Mesenteric fat pad (tissue), 1 donor: ENCODE data around the gene TMEM178A. TPM values are rescaled to one million over a fixed set of nuclear protein-coding genes. Genes with fewer than 3 reads are reported as not detected.
"Not testable (repeated sequence)": the region's sequence is repeated elsewhere in the genome, so short reads cannot be mapped to it uniquely, and the experiment has no call there.

Experiments used
- DNase-seq: peaks from one replicate; pipeline ENCODE4 v3.0.0-alpha.2; 2020; ENCODE audit warnings: low spot score
- total RNA-seq: library from RNA; stranded (reverse); fragmentation: NEBNext Ultra II Directional; extraction: Animal tissue kit (Norgen Biotek cat#: 25700); gene quantifications from one replicate; pipeline ENCODE4 v1.2.1, GENCODE V29; 2021
- donor health status: DM: yes; HTN: yes; CAD: no.

The TMEM178A gene
- total RNA-seq, 1 donor from 2014 or later, result 1.5 TPM

DNA sequence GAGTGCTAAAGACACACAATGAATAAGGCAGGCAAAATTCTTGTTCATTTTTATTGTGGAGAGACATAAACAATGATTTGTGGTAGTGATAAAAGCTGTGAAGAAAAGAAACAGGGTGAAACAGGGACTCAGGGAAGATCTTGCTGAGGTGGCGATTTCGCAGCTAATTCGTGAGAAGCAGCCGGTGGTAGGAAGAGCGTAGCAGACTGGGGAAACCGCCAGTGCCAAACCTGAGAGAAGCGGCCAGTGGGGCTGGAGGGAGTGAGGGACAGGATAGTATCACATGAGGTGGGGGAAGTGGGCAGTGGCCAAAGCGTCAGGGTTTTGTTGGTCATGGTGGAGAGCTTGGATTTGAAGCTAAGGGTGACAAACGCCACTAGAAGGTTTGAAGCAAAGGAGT is 42.3 kb downstream of the TMEM178A start:
- no peak for DNase-seq

GRCh38 chr2:39710807-39711206 is 45.1 kb downstream of the TMEM178A start:
- DNase-seq, result no peak

- DNase-seq, result no peak
Observed at GRCh38 chr2:39712953-39713352, 47.2 kb downstream of the TMEM178A start.

- DNase-seq, result no peak
Observed at GRCh38 chr2:39715095-39715494, 49.4 kb downstream of the TMEM178A start.

- no peak for DNase-seq
Observed at GRCh38 chr2:39715822-39716221, 50.1 kb downstream of the TMEM178A start.

- no peak for DNase-seq
Observed at GRCh38 chr2:39717067-39717466, 51.4 kb downstream of the TMEM178A start.

DNA sequence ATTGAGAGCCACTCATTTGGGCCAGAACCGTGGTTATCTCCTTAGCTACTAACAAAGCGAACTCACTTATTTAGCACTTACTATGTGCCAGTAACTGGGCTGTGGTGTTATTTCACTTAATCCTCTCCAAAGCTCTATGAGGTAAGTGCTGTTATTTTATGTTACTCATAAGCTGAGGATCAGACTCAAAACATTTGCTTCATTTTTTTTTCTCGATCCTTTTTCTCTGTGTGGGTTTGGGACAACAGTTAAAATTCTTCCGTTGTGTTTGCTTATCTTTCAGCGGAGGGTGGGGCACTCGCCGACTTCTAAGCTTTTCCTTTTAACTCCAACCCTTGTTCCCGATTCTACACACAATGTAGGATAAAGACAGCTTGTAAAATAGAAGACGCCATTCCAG is 52.8 kb downstream of the TMEM178A start:
- DNase-seq, result no peak

GRCh38 chr2:39719317-39719716 is 53.6 kb downstream of the TMEM178A start:
- no peak for DNase-seq

DNA sequence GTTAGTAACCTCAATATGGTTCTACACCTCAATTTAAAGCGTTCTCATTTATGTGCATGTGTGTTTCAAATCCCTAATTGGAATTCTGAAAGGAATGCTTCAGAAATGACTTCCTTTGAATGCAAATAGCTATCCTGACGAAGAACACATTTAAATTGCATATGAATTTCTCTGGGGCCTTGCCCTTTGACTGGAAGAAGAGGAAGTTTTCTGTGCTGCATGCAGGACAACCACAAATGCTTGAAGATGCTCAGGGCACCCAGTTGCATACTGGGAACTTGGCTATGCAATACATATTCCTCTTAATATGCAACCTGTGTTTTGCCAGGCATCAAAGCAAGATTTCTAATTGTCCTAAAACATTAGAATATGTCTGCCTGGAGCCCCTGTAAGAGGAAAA is 55.3 kb downstream of the TMEM178A start:
- DNase-seq, result no peak

GRCh38 chr2:39723497-39723896 is 57.8 kb downstream of the TMEM178A start:
- DNase-seq, result no peak

DNA sequence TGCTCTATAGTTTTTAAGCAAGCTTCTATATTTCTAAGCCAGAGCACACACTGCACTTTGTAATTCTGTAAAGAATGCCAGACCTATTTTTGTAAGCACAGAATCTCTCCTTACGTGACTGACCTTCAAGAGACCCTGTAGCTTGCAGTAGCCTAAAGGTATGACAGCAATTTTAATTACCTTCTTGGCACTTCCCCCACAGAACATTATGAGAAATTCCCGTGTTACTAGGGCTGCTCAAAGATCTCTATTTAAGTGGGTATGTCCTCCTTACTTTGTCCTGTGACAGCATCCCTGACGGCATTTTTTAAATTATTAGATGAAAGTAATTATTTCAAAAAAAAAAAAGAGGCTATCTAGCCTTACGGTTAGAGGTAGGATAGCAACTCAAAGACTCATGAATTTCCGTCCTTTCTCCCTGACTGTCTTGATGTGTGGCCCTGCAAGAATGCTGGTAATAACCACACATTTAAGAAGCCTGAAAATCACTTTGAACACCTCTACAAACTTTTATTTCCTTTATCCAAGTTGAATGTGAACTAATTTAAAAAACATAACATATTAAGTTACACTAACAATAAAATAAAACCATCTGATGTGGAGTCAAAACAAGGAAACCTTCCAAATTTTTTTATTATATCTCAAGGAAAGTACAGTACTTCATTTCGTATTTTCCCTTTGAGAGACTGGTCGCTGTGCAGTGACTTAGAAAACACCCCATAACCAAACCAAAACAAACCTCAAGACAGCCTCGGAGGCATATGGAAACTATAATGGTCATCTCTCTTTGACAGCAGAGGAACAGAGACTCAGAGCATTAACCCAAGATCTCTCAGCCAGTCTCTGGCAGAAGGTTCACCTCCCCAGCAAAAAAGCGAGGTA is 58.5 kb downstream of the TMEM178A start:
- DNase-seq, result no peak

DNA sequence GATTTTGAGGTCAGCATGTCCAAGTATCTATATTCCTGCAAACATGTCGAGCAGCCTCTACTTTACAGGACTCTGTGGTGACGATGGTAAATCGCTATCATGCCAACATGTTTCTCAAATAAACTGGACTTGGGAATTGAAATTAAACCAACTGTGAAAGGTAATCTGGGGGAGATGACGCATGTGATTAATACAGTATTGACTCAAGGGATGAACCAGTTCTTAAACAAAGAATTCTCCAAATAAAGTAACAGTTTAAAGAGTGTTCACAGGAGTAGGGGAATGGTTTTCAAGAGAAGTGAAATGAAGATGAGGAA is 59.1 kb downstream of the TMEM178A start:
- no peak for DNase-seq

DNA sequence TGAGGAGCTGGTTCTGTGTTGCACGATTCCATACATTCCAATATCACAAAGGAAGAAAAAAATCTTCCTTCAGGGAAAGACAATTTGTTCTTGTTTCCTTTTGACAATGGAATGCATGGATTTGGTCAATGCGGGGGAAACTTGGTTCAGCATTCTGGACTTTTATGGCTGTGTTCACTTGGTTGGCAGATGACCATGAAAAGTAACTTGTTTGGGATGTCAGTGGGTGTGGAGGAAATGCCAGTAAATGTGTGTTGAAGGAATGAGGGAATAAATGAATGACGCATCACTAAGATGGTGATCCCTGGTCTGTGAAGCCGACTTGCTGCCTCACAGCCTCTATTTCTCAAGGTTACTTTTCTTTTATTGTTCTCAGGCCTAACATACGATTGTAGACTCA is 59.7 kb downstream of the TMEM178A start:
- DNase-seq, result no peak

GRCh38 chr2:39728085-39728484 is 62.4 kb downstream of the TMEM178A start:
- not testable (repeated sequence) for DNase-seq

- DNase-seq, result no peak
Observed at GRCh38 chr2:39728941-39729351, 63.2 kb downstream of the TMEM178A start.

DNA sequence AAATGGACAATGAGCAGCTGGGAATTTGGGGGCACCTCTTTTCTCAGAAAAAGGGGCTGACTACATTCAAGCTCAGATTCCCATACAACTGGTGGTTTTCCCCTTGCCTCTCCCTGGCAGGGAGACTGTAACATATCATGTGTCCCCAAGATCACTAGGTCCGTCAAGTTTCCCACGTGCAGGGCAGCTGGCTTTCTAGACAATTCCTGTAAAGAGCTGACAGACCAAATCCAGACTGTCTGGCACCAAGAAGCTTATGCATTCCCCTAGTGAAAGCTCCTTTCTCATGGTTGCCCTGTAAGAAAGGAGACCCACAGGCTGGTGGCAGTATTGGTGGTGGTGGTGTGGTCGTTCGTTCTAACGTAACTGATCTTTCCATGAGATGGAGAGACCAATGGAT is 64.6 kb downstream of the TMEM178A start:
- DNase-seq, result no peak

GRCh38 chr2:39730685-39731302 is 65.1 kb downstream of the TMEM178A start:
- no peak for DNase-seq

DNA sequence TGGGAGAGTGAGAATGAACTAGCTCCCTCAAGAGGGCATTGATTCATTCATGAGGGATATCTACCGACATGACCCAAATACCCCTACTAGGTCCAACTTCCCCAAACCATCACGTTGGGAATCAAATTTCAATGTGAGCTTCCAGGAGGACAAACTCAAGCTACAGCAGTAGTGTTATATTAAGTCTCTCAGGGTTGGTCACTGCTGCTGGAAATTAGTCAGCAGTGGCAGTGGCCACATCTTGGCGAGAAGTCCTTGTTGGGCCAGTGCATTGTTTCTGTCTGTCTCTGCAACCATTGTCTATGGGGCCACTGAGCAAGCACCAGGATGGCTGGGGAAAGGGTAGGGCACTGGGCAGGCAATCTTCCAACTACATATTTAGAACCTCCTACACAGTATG is 65.8 kb downstream of the TMEM178A start:
- no peak for DNase-seq

DNA sequence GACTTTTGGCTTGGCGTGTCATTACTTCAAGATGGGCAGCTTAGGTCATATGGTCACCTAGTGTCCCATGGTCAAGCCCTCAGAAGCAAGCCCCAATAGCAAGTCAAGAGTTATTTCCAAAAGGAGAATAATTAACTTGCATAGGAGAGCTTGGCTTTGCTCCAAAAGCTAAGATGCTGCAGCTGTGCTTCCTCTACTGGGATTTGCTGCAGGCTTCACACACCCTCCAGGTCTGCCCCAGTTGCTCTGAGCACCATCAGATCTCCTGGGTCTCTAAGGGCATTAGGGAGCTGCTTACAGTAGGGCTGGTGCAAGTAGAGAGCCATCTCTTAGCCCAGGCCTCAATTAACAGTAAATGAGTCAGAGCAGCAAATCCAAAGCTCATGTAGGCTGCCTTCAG is 66.8 kb downstream of the TMEM178A start:
- no peak for DNase-seq

DNA sequence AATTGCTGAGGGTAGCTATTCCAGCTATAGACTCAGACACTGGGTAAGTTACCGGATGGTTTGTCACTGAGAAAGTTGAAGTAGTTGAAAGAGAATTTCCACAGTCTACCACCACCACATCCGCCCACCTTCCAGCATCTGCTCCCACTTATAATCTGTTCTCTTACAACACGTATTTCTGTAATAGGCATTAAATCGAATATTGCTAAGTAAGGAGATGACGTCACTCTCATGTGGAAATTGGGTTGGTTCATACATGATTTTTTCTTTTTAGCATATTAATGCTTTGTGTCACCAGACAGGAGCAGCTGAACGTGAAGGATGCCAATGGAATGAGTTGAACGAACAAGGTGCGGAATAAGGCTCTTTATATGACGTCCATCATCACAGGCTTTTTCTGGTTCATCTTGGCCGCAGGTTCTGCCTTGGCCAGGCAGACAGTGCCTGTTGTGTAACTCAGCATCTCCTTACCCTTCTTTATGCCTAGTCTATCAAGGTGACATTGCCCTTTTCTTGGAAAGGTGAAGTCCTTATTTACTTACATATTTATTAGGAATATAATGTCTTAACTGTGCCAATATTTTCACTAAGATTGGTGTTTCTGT is 67.5 kb downstream of the TMEM178A start:
- DNase-seq, result no peak

- DNase-seq, result no peak
Observed at GRCh38 chr2:39734445-39734844, 68.7 kb downstream of the TMEM178A start.

DNA sequence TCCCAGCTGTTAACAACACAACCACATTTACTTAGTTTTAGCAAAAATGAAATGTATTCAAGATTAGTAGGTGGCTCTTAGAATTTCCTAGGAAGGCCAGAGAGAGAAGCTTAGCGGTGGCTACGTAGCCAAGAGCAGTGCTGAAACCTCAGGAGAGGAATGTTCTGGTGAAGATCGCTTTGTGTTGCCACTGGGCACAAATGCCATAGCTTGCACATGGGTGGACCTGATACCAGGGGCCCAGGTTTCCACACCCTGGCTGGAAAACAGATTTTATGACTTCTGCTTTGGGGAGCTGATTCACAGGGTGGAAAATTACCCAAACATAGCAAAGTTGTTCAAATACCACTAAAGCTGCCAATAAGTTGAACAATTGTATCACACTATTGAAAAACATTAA is 69.9 kb downstream of the TMEM178A start:
- no peak for DNase-seq

- DNase-seq, result no peak
Observed at GRCh38 chr2:39736640-39737039, 70.9 kb downstream of the TMEM178A start.
